HepG2 (cell line): Measurements from ENCODE around the gene SCFD2.

Experiments
- EP300 ChIP-seq, 3 experiments: sonication (generic) in 1 of 3; formaldehyde crosslinking in 1 of 3; IDR thresholded peaks; 2 replicates each; pipeline versions ENCODE4 v1.5.1 to v1.6.1; 2011 to 2020; ENCODE audit warnings: low read depth in 2 of 3, low read length in 2 of 3, borderline replicate concordance in 1 of 3, improper control_type of control experiment in 1 of 3, mild to moderate bottlenecking in 1 of 3, missing genetic modification reagents in 1 of 3, moderate library complexity in 1 of 3
- MAF1 ChIP-seq: sonication (generic); formaldehyde crosslinking; IDR thresholded peaks from 2 replicates; pipeline ENCODE4 v1.5.0; 2020; ENCODE audit warnings: missing genetic modification reagents, borderline replicate concordance
- POLR2AphosphoS5 ChIP-seq: IDR thresholded peaks from 2 replicates; pipeline ENCODE4 v1.6.1; 2012; ENCODE audit warnings: low read depth, low read length
- RBM39 ChIP-seq: fragments of 200-400 bp; formaldehyde crosslinking; IDR thresholded peaks from one replicate; pipeline ENCODE4 v1.6.1; 2018; ENCODE audit warnings: antibody characterized with exemption, mild to moderate bottlenecking, low read depth, low read length; ENCODE audit not compliant: poor library complexity, severe bottlenecking
- STAT5B ChIP-seq: sonication (generic); formaldehyde crosslinking; IDR thresholded peaks from 2 replicates; pipeline ENCODE4 v1.4.0; 2020; ENCODE audit warnings: missing genetic modification reagents
- TF ChIP-seq, protein P1 (sequence below): sonication (generic); formaldehyde crosslinking; IDR thresholded peaks from 2 replicates; pipeline ENCODE4 v1.5.0; 2020; ENCODE audit warnings: mild to moderate bottlenecking, missing genetic modification reagents, moderate library complexity
- TF ChIP-seq, protein P2 (sequence below): sonication (generic); formaldehyde crosslinking; IDR thresholded peaks from 2 replicates; pipeline ENCODE4 v1.9.0; 2022; ENCODE audit warnings: missing genetic modification reagents, mild to moderate bottlenecking, borderline replicate concordance
- TF ChIP-seq, protein P3 (sequence below): sonication (generic); formaldehyde crosslinking; IDR thresholded peaks from 2 replicates; pipeline ENCODE4 v1.4.0; 2020; ENCODE audit warnings: missing genetic modification reagents
- TF ChIP-seq, protein P4 (sequence below): sonication (generic); formaldehyde crosslinking; IDR thresholded peaks from 2 replicates; pipeline ENCODE4 v1.4.0; 2020; ENCODE audit warnings: missing genetic modification reagents, mild to moderate bottlenecking, borderline replicate concordance

DNA sequence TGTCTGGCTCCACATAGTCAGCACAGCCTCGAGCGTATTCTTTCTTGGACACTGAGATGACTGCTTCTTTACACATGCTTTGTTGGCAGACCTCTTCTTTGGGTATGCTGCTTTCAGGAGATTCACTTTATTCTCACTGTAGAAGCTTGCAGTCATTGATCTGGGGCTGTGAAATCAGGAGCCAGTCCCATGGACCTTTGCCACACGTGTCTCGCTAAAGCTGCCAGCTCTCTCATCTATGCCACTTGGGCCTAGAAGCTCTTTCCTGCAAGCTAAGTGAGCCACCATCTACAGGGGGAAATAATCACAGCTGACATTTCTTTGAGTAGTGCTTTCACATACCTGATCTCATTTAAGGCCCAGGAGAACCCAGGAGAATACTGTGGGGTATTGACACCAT, 498.7 kb downstream of the SCFD2 start:
- TF ChIP-seq, protein P1, sequence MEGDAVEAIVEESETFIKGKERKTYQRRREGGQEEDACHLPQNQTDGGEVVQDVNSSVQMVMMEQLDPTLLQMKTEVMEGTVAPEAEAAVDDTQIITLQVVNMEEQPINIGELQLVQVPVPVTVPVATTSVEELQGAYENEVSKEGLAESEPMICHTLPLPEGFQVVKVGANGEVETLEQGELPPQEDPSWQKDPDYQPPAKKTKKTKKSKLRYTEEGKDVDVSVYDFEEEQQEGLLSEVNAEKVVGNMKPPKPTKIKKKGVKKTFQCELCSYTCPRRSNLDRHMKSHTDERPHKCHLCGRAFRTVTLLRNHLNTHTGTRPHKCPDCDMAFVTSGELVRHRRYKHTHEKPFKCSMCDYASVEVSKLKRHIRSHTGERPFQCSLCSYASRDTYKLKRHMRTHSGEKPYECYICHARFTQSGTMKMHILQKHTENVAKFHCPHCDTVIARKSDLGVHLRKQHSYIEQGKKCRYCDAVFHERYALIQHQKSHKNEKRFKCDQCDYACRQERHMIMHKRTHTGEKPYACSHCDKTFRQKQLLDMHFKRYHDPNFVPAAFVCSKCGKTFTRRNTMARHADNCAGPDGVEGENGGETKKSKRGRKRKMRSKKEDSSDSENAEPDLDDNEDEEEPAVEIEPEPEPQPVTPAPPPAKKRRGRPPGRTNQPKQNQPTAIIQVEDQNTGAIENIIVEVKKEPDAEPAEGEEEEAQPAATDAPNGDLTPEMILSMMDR (CRISPR knock-in tag), result no peak
- TF ChIP-seq, protein P2, sequence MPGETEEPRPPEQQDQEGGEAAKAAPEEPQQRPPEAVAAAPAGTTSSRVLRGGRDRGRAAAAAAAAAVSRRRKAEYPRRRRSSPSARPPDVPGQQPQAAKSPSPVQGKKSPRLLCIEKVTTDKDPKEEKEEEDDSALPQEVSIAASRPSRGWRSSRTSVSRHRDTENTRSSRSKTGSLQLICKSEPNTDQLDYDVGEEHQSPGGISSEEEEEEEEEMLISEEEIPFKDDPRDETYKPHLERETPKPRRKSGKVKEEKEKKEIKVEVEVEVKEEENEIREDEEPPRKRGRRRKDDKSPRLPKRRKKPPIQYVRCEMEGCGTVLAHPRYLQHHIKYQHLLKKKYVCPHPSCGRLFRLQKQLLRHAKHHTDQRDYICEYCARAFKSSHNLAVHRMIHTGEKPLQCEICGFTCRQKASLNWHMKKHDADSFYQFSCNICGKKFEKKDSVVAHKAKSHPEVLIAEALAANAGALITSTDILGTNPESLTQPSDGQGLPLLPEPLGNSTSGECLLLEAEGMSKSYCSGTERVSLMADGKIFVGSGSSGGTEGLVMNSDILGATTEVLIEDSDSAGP (CRISPR knock-in tag), result no peak
- no peak for TF ChIP-seq STAT5B (CRISPR knock-in tag)
- TF ChIP-seq, protein P3, sequence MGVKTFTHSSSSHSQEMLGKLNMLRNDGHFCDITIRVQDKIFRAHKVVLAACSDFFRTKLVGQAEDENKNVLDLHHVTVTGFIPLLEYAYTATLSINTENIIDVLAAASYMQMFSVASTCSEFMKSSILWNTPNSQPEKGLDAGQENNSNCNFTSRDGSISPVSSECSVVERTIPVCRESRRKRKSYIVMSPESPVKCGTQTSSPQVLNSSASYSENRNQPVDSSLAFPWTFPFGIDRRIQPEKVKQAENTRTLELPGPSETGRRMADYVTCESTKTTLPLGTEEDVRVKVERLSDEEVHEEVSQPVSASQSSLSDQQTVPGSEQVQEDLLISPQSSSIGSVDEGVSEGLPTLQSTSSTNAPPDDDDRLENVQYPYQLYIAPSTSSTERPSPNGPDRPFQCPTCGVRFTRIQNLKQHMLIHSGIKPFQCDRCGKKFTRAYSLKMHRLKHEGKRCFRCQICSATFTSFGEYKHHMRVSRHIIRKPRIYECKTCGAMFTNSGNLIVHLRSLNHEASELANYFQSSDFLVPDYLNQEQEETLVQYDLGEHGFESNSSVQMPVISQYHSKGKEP (CRISPR knock-in tag), result no peak
- no peak for TF ChIP-seq EP300 (IDR thresholded peaks at IDR 0.05; ENCODE audit: low read depth in 2 of 2, low read length in 2 of 2)
- TF ChIP-seq EP300 (CRISPR knock-in tag; IDR thresholded peaks at IDR 0.05; ENCODE audit: borderline replicate concordance), result no peak
- no peak for TF ChIP-seq POLR2AphosphoS5
- no peak for TF ChIP-seq MAF1
- TF ChIP-seq, protein P4, sequence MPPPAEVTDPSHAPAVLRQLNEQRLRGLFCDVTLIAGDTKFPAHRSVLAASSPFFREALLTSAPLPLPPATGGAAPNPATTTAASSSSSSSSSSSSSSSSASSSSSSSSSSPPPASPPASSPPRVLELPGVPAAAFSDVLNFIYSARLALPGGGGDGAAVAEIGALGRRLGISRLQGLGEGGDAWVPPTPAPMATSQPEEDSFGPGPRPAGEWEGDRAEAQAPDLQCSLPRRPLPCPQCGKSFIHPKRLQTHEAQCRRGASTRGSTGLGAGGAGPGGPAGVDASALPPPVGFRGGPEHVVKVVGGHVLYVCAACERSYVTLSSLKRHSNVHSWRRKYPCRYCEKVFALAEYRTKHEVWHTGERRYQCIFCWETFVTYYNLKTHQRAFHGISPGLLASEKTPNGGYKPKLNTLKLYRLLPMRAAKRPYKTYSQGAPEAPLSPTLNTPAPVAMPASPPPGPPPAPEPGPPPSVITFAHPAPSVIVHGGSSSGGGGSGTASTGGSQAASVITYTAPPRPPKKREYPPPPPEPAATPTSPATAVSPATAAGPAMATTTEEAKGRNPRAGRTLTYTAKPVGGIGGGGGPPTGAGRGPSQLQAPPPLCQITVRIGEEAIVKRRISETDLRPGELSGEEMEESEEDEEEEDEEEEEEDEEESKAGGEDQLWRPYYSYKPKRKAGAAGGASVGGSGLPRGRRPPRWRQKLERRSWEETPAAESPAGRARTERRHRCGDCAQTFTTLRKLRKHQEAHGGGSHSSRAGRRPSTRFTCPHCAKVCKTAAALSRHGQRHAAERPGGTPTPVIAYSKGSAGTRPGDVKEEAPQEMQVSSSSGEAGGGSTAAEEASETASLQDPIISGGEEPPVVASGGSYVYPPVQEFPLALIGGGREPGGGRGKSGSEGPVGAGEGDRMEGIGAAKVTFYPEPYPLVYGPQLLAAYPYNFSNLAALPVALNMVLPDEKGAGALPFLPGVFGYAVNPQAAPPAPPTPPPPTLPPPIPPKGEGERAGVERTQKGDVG (CRISPR knock-in tag), result no peak
- no peak for TF ChIP-seq RBM39
